Muscle layer of duodenum (tissue), 2 donors: ENCODE results near the gene IL9.

Experiments used
- H3K27ac ChIP-seq: one replicate; pipeline ENCODE4 v1.7.0; 2013; ENCODE audit warnings: mild to moderate bottlenecking, low read length
- H3K27me3 ChIP-seq: one replicate; pipeline ENCODE4 v1.7.0; 2013; ENCODE audit warnings: low read depth, mild to moderate bottlenecking, control low read depth, low read length
- H3K36me3 ChIP-seq, 2 donors: one replicate each; pipeline ENCODE4 v1.7.0; 2013; ENCODE audit warnings: low read length in 2 of 2, control low read depth in 1 of 2, mild to moderate bottlenecking in 1 of 2; ENCODE audit not compliant: insufficient read depth in 2 of 2, control insufficient read depth in 1 of 2
- H3K4me1 ChIP-seq, 2 donors: one replicate each; pipeline ENCODE4 v1.7.0; 2013; ENCODE audit warnings: low read length in 2 of 2, mild to moderate bottlenecking in 2 of 2, control low read depth in 1 of 2, moderate library complexity in 1 of 2; ENCODE audit not compliant: insufficient read depth in 2 of 2, control insufficient read depth in 1 of 2
- H3K4me3 ChIP-seq, 2 donors: one replicate each; pipeline ENCODE4 v1.7.0; 2013; ENCODE audit warnings: low read length in 2 of 2, low read depth in 1 of 2, mild to moderate bottlenecking in 1 of 2
- H3K9me3 ChIP-seq, 2 donors: one replicate each; pipeline ENCODE4 v1.7.0; 2013; ENCODE audit warnings: low read length in 2 of 2, control low read depth in 1 of 2, mild to moderate bottlenecking in 1 of 2; ENCODE audit not compliant: control insufficient read depth in 1 of 2
- donor health status: healthy.

IL9 gene

GRCh38 chr5:135850671-135851070 is 45.0 kb downstream of the IL9 start:
- Histone ChIP-seq H3K4me1 (no peaks in the 10 kb centered on the region), H3K27ac (no peak overlapping the region), H3K4me3 (no peak overlapping the region), H3K9me3 (no peaks in the 10 kb centered on the region), H3K27me3 (no peaks in the 10 kb centered on the region), H3K36me3 (no peaks in the 10 kb centered on the region)

- Histone ChIP-seq H3K4me1 (no peaks in the 10 kb centered on the region), H3K27me3 (no peaks in the 10 kb centered on the region), H3K9me3 (no peaks in the 10 kb centered on the region), H3K27ac (no peak overlapping the region), H3K36me3 (no peaks in the 10 kb centered on the region), H3K4me3 (no peak overlapping the region)
These were observed 45.4 kb downstream of the IL9 start for GRCh38 chr5:135850231-135850630.

GRCh38 chr5:135847976-135848375 is 47.7 kb downstream of the IL9 start:
- Histone ChIP-seq H3K36me3 (no peaks in the 10 kb centered on the region), H3K9me3 (no peaks in the 10 kb centered on the region), H3K27me3 (no peaks in the 10 kb centered on the region), H3K27ac (no peak overlapping the region), H3K4me1 (no peaks in the 10 kb centered on the region), H3K4me3 (no peak overlapping the region)

- Histone ChIP-seq H3K27ac (no peak overlapping the region), H3K4me1 (no peaks in the 10 kb centered on the region), H3K27me3 (no peaks in the 10 kb centered on the region), H3K4me3 (no peak overlapping the region), H3K9me3 (no peaks in the 10 kb centered on the region), H3K36me3 (no peaks in the 10 kb centered on the region)
These were observed 49.3 kb downstream of the IL9 start for GRCh38 chr5:135846311-135846710.

- H3K27ac ChIP-seq = no peak overlapping the region
- H3K4me1 ChIP-seq = no peaks in the 10 kb centered on the region
- H3K9me3 ChIP-seq = no peaks in the 10 kb centered on the region
- no peaks in the 10 kb centered on the region for H3K27me3 ChIP-seq
- no peaks in the 10 kb centered on the region for H3K36me3 ChIP-seq
- no peak overlapping the region for H3K4me3 ChIP-seq
These were observed 51.9 kb downstream of the IL9 start for GRCh38 chr5:135843571-135844337.

GRCh38 chr5:135842737-135843136 is 52.9 kb downstream of the IL9 start:
- H3K9me3 ChIP-seq = peaks cover 0 to 5% of the 10 kb centered on the region in 2 donors
- no peak overlapping the region for H3K27ac ChIP-seq
- H3K36me3 ChIP-seq = no peaks in the 10 kb centered on the region
- no peaks in the 10 kb centered on the region for H3K4me1 ChIP-seq
- H3K27me3 ChIP-seq = no peaks in the 10 kb centered on the region
- H3K4me3 ChIP-seq = no peak overlapping the region
